Measurements from ENCODE around the gene HERPUD1.

Gene HERPUD1

GRCh38 chr16:56888806-56889205 is 43.1 kb upstream of the HERPUD1 start:
- no peak for DNase-seq (ENCODE audit: extremely low spot score)
- ChIA-PET POLR2A (no interaction called here), CTCF (no interaction called here)
- no peak for TF ChIP-seq BHLHE40 (IDR thresholded peaks at IDR 0.05; ENCODE audit: borderline replicate concordance)
- no peak for TF ChIP-seq ARNT (IDR thresholded peaks at IDR 0.05)
- no peak for TF ChIP-seq PKNOX1 (IDR thresholded peaks at IDR 0.05)
- TF ChIP-seq FOXM1 (IDR thresholded peaks at IDR 0.05; ENCODE audit: borderline replicate concordance), result no peak
- no peak for TF ChIP-seq FOXK2 (IDR thresholded peaks at IDR 0.05)

GRCh38 chr16:56889206-56889605 is 42.7 kb upstream of the HERPUD1 start:
- CTCF ChIA-PET, result no interaction called here
- POLR2A ChIA-PET, result no interaction called here
- TF ChIP-seq HDGF (IDR thresholded peaks at IDR 0.05; ENCODE audit: borderline replicate concordance) (no peak), PKNOX1 (IDR thresholded peaks at IDR 0.05) (peak; percentile 79)
- no peak for DNase-seq (ENCODE audit: extremely low spot score)

- DNase-seq (ENCODE audit: extremely low spot score), result no peak
- TF ChIP-seq HDGF (IDR thresholded peaks at IDR 0.05; ENCODE audit: borderline replicate concordance) (no peak), ARNT (IDR thresholded peaks at IDR 0.05) (no peak), ZNF384 (IDR thresholded peaks at IDR 0.05) (no peak), BHLHE40 (IDR thresholded peaks at IDR 0.05; ENCODE audit: borderline replicate concordance) (no peak), LEF1 (IDR thresholded peaks at IDR 0.05; ENCODE audit: borderline replicate concordance) (no peak), TARDBP (IDR thresholded peaks at IDR 0.05) (no peak), FOXK2 (IDR thresholded peaks at IDR 0.05) (no peak), PKNOX1 (IDR thresholded peaks at IDR 0.05) (no peak), CTBP1 (IDR thresholded peaks at IDR 0.05; ENCODE audit: borderline replicate concordance) (no peak)
- ChIA-PET POLR2A (no interaction called here), CTCF (no interaction called here)
Measured at GRCh38 chr16:56891685-56892084, 40.3 kb upstream of the HERPUD1 start.

GRCh38 chr16:56892705-56893104 is 39.2 kb upstream of the HERPUD1 start:
- no peak for DNase-seq (ENCODE audit: extremely low spot score)
- ChIA-PET POLR2A (no interaction called here), CTCF (no interaction called here)
- no peak for TF ChIP-seq ELF4 (IDR thresholded peaks at IDR 0.05)
- TF ChIP-seq SP1 (IDR thresholded peaks at IDR 0.05), result no peak
- no peak for TF ChIP-seq FOXM1 (IDR thresholded peaks at IDR 0.05; ENCODE audit: borderline replicate concordance)
- TF ChIP-seq PKNOX1 (IDR thresholded peaks at IDR 0.05), result no peak
- no peak for TF ChIP-seq FOXK2 (IDR thresholded peaks at IDR 0.05)
- no peak for TF ChIP-seq CTBP1 (IDR thresholded peaks at IDR 0.05; ENCODE audit: borderline replicate concordance)
- no peak for TF ChIP-seq HDGF (IDR thresholded peaks at IDR 0.05; ENCODE audit: borderline replicate concordance)
- TF ChIP-seq L3MBTL2 (conservative IDR thresholded peaks at IDR 0.05), result no peak

GRCh38 chr16:56894331-56894917 is 37.5 kb upstream of the HERPUD1 start:
- POLR2A ChIA-PET, result no interaction called here
- DNase-seq (ENCODE audit: extremely low spot score), result no peak
- CTCF ChIA-PET, result interaction anchor here (0.5 kb wide), 1 partner anchor 159 kb away, joined by 3 read pairs; no protein-coding TSS in a partner anchor
- no peak for TF ChIP-seq BHLHE40 (IDR thresholded peaks at IDR 0.05; ENCODE audit: borderline replicate concordance)
- TF ChIP-seq TARDBP (IDR thresholded peaks at IDR 0.05), result no peak
- TF ChIP-seq NFRKB (IDR thresholded peaks at IDR 0.05), result no peak
- no peak for TF ChIP-seq SUZ12 (IDR thresholded peaks at IDR 0.05)
- TF ChIP-seq CTBP1 (IDR thresholded peaks at IDR 0.05; ENCODE audit: borderline replicate concordance), result no peak
- no peak for TF ChIP-seq LEF1 (IDR thresholded peaks at IDR 0.05; ENCODE audit: borderline replicate concordance)
- no peak for TF ChIP-seq ZNF384 (IDR thresholded peaks at IDR 0.05)
- no peak for TF ChIP-seq PKNOX1 (IDR thresholded peaks at IDR 0.05)
- no peak for TF ChIP-seq ARNT (IDR thresholded peaks at IDR 0.05)
- TF ChIP-seq SP1 (IDR thresholded peaks at IDR 0.05), result no peak
- TF ChIP-seq FOXA1 (IDR thresholded peaks at IDR 0.05), result no peak
- TF ChIP-seq FOXK2 (IDR thresholded peaks at IDR 0.05), result no peak

- ChIA-PET CTCF (no interaction called here), POLR2A (no interaction called here)
- DNase-seq (ENCODE audit: extremely low spot score), result no peak
- TF ChIP-seq ZNF384 (IDR thresholded peaks at IDR 0.05) (no peak), FOXM1 (IDR thresholded peaks at IDR 0.05; ENCODE audit: borderline replicate concordance) (no peak), SP1 (IDR thresholded peaks at IDR 0.05) (no peak), HDGF (IDR thresholded peaks at IDR 0.05; ENCODE audit: borderline replicate concordance) (no peak), L3MBTL2 (conservative IDR thresholded peaks at IDR 0.05) (no peak), FOXA1 (IDR thresholded peaks at IDR 0.05) (no peak), TARDBP (IDR thresholded peaks at IDR 0.05) (no peak), ELF4 (IDR thresholded peaks at IDR 0.05) (no peak)
Measured at GRCh38 chr16:56895813-56896212, 36.1 kb upstream of the HERPUD1 start.
